ENCODE results near the gene PHYHD1. TPM values are rescaled to one million over a fixed set of nuclear protein-coding genes. Genes with fewer than 3 reads are reported as not detected.
"Not testable (repeated sequence)": the region's sequence is repeated elsewhere in the genome, so short reads cannot be mapped to it uniquely, and the experiment has no call there.

PHYHD1 gene
- polyA plus RNA-seq, 2 of the 4 experiments (the other 2 are of a cell fraction): not detected

DNA sequence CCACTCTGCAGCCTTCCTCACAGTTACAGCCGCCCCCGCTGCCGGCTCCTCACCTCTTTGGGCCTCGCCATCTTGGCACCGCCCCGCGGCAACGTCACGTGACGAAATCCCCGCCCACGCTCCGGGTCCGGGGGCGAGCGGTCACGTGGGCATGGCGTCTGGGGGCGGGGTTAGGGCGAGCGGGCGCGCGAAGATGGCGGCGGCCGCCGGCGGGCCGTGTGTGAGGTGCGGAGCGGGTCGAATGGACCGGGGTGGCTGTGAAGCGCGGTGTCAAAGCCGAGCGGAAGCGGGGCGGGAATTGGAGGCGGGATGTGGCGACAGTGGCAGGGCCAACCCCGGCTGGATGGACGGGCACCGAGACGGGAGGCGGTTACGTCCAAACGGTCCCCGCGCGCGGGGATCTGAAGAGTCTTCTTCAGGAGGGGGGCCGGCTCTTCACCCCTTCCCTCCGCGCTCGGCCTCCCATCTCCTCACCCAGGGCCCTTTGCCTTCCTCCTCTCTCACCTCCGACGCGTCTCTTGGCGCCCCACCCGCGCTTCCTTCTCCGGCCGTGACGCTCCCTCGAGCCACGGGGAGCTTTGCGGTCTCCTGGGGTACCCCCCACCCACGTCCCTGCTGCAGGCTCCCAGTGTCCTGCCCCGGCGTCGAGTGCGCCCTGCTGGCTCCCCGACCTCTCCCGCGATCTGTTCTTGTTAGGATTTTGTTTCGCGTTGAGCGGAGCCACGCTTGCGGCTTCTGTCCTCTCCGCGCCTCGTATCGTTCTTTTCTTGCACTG lies 26.9 kb downstream of the PHYHD1 start, which contains the start of the genes DOLK and NUP188 (continued):
- 0 out of 2 replicates have a peak, but pooled peaks have one; percentile 53 for TF ChIP-seq MYC (IDR thresholded peaks at IDR 0.05; ENCODE audit: borderline replicate concordance, low read length)
- TF ChIP-seq EHMT2 (IDR thresholded peaks at IDR 0.05; ENCODE audit: low read depth): no peak
- no peak for TF ChIP-seq ZSCAN20 (CRISPR knock-in tag; IDR thresholded peaks at IDR 0.05)
- TF ChIP-seq HOXB5 (CRISPR knock-in tag; IDR thresholded peaks at IDR 0.05): 0 out of 2 replicates have a peak, but pooled peaks have one; percentile 21
- TF ChIP-seq CHD4 (IDR thresholded peaks at IDR 0.05; ENCODE audit: borderline replicate concordance): no peak
- no peak for TF ChIP-seq FOXS1 (CRISPR knock-in tag; IDR thresholded peaks at IDR 0.05)
- no peak for TF ChIP-seq KDM1A (IDR thresholded peaks at IDR 0.05; ENCODE audit: low read depth)
- TF ChIP-seq RCOR1 (IDR thresholded peaks at IDR 0.05; ENCODE audit: low read depth, low read length): no peak
- TF ChIP-seq CBX8 (IDR thresholded peaks at IDR 0.05): no peak
- TF ChIP-seq RAD21 (conservative IDR thresholded peaks at IDR 0.05 in 1 of 2, IDR thresholded peaks at IDR 0.05 in 1 of 2): no peak
- TF ChIP-seq, protein P1, sequence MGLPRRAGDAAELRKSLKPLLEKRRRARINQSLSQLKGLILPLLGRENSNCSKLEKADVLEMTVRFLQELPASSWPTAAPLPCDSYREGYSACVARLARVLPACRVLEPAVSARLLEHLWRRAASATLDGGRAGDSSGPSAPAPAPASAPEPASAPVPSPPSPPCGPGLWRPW (IDR thresholded peaks at IDR 0.05): no peak
- TF ChIP-seq, protein P2, sequence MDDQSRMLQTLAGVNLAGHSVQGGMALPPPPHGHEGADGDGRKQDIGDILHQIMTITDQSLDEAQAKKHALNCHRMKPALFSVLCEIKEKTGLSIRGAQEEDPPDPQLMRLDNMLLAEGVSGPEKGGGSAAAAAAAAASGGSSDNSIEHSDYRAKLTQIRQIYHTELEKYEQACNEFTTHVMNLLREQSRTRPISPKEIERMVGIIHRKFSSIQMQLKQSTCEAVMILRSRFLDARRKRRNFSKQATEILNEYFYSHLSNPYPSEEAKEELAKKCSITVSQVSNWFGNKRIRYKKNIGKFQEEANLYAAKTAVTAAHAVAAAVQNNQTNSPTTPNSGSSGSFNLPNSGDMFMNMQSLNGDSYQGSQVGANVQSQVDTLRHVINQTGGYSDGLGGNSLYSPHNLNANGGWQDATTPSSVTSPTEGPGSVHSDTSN (IDR thresholded peaks at IDR 0.05): no peak
- TF ChIP-seq CBX2 (IDR thresholded peaks at IDR 0.05; ENCODE audit: borderline replicate concordance, low read depth): no peak
- TF ChIP-seq PHF8 (IDR thresholded peaks at IDR 0.05; ENCODE audit: borderline replicate concordance, low read depth): peak; percentile 76; the same call in 1 of the 2 replicates
- peak; percentile 69; the same call in 1 of the 2 replicates for TF ChIP-seq NPAS2 (CRISPR knock-in tag; IDR thresholded peaks at IDR 0.05; ENCODE audit: borderline replicate concordance)
- peak; percentile 96 for TF ChIP-seq POLR2A (IDR thresholded peaks at IDR 0.05; ENCODE audit: low read length)
- TF ChIP-seq FOSL2 (IDR thresholded peaks at IDR 0.05): no peak
- TF ChIP-seq FOSL2 (CRISPR knock-in tag; IDR thresholded peaks at IDR 0.05): peak; percentile 22; the same call in 1 of the 2 replicates
- TF ChIP-seq FOSB (CRISPR knock-in tag; IDR thresholded peaks at IDR 0.05): no peak
- TF ChIP-seq ZC3H11A (IDR thresholded peaks at IDR 0.05): no peak
- TF ChIP-seq, protein P3, sequence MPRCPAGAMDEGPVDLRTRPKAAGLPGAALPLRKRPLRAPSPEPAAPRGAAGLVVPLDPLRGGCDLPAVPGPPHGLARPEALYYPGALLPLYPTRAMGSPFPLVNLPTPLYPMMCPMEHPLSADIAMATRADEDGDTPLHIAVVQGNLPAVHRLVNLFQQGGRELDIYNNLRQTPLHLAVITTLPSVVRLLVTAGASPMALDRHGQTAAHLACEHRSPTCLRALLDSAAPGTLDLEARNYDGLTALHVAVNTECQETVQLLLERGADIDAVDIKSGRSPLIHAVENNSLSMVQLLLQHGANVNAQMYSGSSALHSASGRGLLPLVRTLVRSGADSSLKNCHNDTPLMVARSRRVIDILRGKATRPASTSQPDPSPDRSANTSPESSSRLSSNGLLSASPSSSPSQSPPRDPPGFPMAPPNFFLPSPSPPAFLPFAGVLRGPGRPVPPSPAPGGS (IDR thresholded peaks at IDR 0.05): peak; percentile 91
- TF ChIP-seq NFE2L2 (conservative IDR thresholded peaks at IDR 0.05; ENCODE audit: low read length): no peak
- no peak for TF ChIP-seq CEBPB (IDR thresholded peaks at IDR 0.05)
- TF ChIP-seq GATA3 (IDR thresholded peaks at IDR 0.05; ENCODE audit: borderline replicate concordance): no peak
- TF ChIP-seq, protein P4, sequence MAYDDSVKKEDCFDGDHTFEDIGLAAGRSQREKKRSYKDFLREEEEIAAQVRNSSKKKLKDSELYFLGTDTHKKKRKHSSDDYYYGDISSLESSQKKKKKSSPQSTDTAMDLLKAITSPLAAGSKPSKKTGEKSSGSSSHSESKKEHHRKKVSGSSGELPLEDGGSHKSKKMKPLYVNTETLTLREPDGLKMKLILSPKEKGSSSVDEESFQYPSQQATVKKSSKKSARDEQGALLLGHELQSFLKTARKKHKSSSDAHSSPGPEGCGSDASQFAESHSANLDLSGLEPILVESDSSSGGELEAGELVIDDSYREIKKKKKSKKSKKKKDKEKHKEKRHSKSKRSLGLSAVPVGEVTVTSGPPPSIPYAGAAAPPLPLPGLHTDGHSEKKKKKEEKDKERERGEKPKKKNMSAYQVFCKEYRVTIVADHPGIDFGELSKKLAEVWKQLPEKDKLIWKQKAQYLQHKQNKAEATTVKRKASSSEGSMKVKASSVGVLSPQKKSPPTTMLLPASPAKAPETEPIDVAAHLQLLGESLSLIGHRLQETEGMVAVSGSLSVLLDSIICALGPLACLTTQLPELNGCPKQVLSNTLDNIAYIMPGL (CRISPR knock-in tag; IDR thresholded peaks at IDR 0.05; ENCODE audit: borderline replicate concordance): no peak

DNA sequence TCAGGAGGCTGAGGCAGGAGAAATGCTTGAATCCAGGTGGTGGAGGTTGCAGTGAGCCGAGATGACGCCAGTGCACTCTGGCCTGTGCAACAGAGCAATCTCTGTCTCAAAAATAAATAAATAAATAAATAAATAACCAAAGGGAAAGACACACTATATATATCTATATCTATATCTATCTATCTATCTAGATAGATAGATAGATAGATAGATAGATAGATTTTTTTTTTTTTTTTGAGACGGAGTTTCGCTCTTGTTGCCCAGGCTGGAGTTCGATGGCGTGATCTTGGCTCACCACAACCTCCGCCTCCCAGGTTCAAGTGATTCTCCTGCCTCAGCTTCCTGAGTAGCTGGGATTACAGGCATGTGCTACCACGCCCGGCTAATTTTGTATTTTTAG lies 40.6 kb downstream of the PHYHD1 start:
- ChIA-PET POLR2A (interaction anchor here (0.6 kb wide), 1 partner anchor 205 kb away, joined by 4 read pairs; no protein-coding TSS in a partner anchor), CTCF (interaction anchor here (0.6 to 1.1 kb wide), 3 partner anchors 33 to 820 kb away, joined by 3 to 5 read pairs (median 3); no protein-coding TSS in a partner anchor)
- not testable (repeated sequence) for ATAC-seq; H3K4me3 ChIP-seq; DNase-seq (ENCODE audit: low read depth in 1 of 2, low spot score in 1 of 2); H3K9me3 ChIP-seq; H3K27ac ChIP-seq; H3K4me1 ChIP-seq; FAIRE-seq; H3K4me2 ChIP-seq
- WGBS (ENCODE audit: missing lambda C conversion rate): 95% methylated on average over 9 of the region's 9 CpGs

Measured in A549 (cell line).